MM.1S (cell line): Measurements from ENCODE around the gene TES.

Experiments
- DNase-seq: peaks from one replicate; pipeline ENCODE4 v3.0.0-alpha.2; 2015
- H2AFZ ChIP-seq: fragments of 300-600 bp; sonication (generic); 2 replicates; pipeline ENCODE4 v1.6.0; 2016; ENCODE audit warnings: antibody characterized with exemption, low read length
- H3F3A ChIP-seq: fragments of 300-600 bp; sonication (generic); 2 replicates; pipeline ENCODE4 v1.6.1; 2016; ENCODE audit warnings: mild to moderate bottlenecking, antibody characterized with exemption, low read length, moderate library complexity, mixed read lengths; ENCODE audit not compliant: insufficient read depth
- H3K27ac ChIP-seq: fragments of 300-600 bp; sonication (generic); 2 replicates; pipeline ENCODE4 v1.5.1; 2016; ENCODE audit warnings: mild to moderate bottlenecking, low read length
- H3K27me3 ChIP-seq: fragments of 300-600 bp; sonication (generic); replicated peaks from 2 replicates; pipeline ENCODE4 v1.6.0; 2016; ENCODE audit warnings: low read length; ENCODE audit not compliant: insufficient read depth
- H3K36me3 ChIP-seq: fragments of 300-600 bp; sonication (generic); replicated peaks from 2 replicates; pipeline ENCODE4 v1.6.1; 2016; ENCODE audit warnings: mild to moderate bottlenecking, low read length, mixed read lengths; ENCODE audit not compliant: insufficient read depth
- H3K4me1 ChIP-seq: fragments of 300-600 bp; sonication (generic); 2 replicates; pipeline ENCODE4 v1.6.1; 2016; ENCODE audit warnings: low read length, mixed read lengths
- H3K4me2 ChIP-seq: fragments of 300-600 bp; sonication (generic); 2 replicates; pipeline ENCODE4 v1.6.0; 2016; ENCODE audit warnings: low read depth, low read length
- H3K4me3 ChIP-seq: fragments of 300-600 bp; sonication (generic); 2 replicates; pipeline ENCODE4 v1.5.1; 2016; ENCODE audit warnings: low read length, mixed read lengths
- H3K79me2 ChIP-seq: fragments of 300-600 bp; sonication (generic); 2 replicates; pipeline ENCODE4 v1.6.1; 2016; ENCODE audit warnings: mixed run types, low read length, mixed read lengths
- H3K9ac ChIP-seq: fragments of 300-600 bp; sonication (generic); 2 replicates; pipeline ENCODE4 v1.6.1; 2016; ENCODE audit warnings: low read length, mixed read lengths
- H3K9me2 ChIP-seq: fragments of 300-600 bp; sonication (generic); replicated peaks from 2 replicates; pipeline ENCODE4 v1.6.1; 2016; ENCODE audit warnings: mild to moderate bottlenecking, low read length, mixed read lengths; ENCODE audit not compliant: insufficient read depth
- H3K9me3 ChIP-seq: fragments of 300-600 bp; sonication (generic); replicated peaks from 2 replicates; pipeline ENCODE4 v1.6.1; 2016; ENCODE audit warnings: mild to moderate bottlenecking, low read length, mixed read lengths; ENCODE audit not compliant: insufficient read depth
- H4K20me1 ChIP-seq: fragments of 300-600 bp; sonication (generic); 2 replicates; pipeline ENCODE4 v1.6.1; 2016; ENCODE audit warnings: mild to moderate bottlenecking, low read length, moderate library complexity, mixed read lengths; ENCODE audit not compliant: insufficient read depth
- CTCF ChIP-seq: fragments of 300-600 bp; sonication (generic); IDR thresholded peaks from 2 replicates; pipeline ENCODE4 v1.5.1; 2016; ENCODE audit warnings: antibody characterized with exemption, low read length, mixed read lengths
- EZH2 ChIP-seq: fragments of 300-600 bp; sonication (generic); optimal IDR thresholded peaks from 2 replicates; pipeline ENCODE3; 2017; ENCODE audit warnings: low read depth, mild to moderate bottlenecking, antibody characterized with exemption, low read length, mixed read lengths
- EZH2phosphoT487 ChIP-seq: fragments of 300-600 bp; sonication (generic); IDR thresholded peaks from 2 replicates; pipeline ENCODE4 v1.6.1; 2018; ENCODE audit warnings: antibody characterized with exemption, low read length

TES gene

DNA sequence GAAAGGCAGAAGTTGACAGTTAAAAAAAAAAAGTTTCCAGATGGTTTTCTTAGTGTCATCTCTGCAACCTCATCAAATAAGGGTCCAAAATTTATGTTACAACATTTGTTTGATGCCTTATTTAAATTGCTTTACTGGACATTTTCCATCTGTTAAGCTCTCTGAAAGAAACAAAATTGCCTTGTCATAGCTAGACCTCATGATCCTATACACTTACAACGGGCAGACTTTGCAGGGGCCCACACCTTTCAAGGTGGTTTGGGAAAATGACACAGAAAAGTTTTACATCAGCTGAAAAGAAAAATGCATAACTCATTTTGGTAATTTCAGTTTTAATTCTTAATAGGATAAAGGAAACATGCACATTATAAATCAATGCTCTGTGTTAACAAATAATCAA lies 1.4 kb upstream of the TES start:
- Histone ChIP-seq H3K9me3 (no peaks in the 10 kb centered on the region), H2AFZ (no peak overlapping the region), H3K4me3 (no peak overlapping the region), H3K9me2 (no peaks in the 10 kb centered on the region), H3F3A (peaks cover 18% of the 10 kb centered on the region), H3K9ac (no peak overlapping the region), H3K36me3 (no peaks in the 10 kb centered on the region), H3K27ac (no peak overlapping the region), H3K79me2 (peaks cover 27% of the 10 kb centered on the region), H3K4me1 (peaks cover 10% of the 10 kb centered on the region; the same call in 1 of the 2 replicates), H3K27me3 (no peaks in the 10 kb centered on the region), H3K4me2 (no peak overlapping the region), H4K20me1 (peaks cover under 1% of the 10 kb centered on the region; the same call in 1 of the 2 replicates)
- TF ChIP-seq EZH2: no peak
- no peak for TF ChIP-seq EZH2phosphoT487
- TF ChIP-seq CTCF: no peak
- DNase-seq: no peak

GRCh38 chr7:116209561-116210070 lies 723 bp upstream of the TES start:
- no peaks in the 10 kb centered on the region for H3K9me3 ChIP-seq
- no peak overlapping the region for H3K9ac ChIP-seq
- no peaks in the 10 kb centered on the region for H3K27me3 ChIP-seq
- peaks cover 4% of the 10 kb centered on the region; the same call in 1 of the 2 replicates for H4K20me1 ChIP-seq
- peaks cover 34% of the 10 kb centered on the region for H3K79me2 ChIP-seq
- no peak for DNase-seq
- peak overlapping the region; percentile 57 for H3K4me2 ChIP-seq
- no peaks in the 10 kb centered on the region for H3K36me3 ChIP-seq
- no peak overlapping the region for H3K27ac ChIP-seq
- H3K4me3 ChIP-seq: no peak overlapping the region
- H2AFZ ChIP-seq: peak overlapping the region; percentile 32
- peaks cover 14% of the 10 kb centered on the region; the same call in 1 of the 2 replicates for H3K4me1 ChIP-seq
- no peaks in the 10 kb centered on the region for H3K9me2 ChIP-seq
- H3F3A ChIP-seq: peaks cover 18% of the 10 kb centered on the region
- TF ChIP-seq CTCF (no peak), EZH2phosphoT487 (no peak), EZH2 (no peak)

DNA sequence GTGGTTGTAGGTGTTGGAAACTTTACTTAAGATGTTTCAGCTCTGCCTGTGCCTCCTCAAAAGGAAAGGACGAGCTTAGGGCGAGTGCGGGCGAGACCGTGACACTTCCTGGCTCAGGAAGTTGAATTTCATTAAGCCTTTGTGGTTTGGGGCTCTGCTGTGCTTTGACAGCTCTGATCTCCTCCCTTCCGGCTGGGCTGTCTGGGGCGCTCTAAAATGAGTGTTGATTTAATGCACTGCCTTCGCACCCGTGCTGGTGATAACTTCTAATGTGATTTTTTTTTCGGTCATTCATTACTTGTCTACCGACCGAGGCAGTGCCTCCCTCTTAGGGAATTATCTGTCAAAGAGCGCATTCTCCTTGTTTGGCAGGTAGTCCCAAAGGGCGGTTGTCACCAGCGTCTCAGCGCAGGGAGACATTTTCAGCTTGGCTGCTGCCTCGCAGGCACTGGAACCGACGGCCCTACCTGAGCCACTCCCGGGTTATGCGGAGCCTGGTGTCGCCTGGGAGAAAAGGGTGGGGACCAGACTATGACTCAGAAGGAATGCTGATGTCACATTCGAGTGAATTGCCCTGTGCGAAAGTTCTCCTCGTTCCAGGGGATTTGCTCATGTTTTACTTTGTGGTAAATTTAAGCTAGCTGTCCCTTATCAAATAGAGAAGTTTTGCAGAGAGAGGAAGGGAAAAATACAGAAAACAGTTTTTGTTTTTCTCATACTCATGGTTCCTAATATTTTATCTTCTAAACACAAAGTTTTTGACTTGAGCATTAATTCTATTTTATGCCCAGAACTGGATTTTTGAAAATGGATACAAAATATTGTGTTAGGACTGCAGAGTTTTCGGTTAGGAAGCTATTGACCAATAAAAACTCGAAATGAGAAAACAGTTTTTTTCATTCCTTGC lies 920 bp downstream of the TES start:
- peaks cover 10% of the 10 kb centered on the region for H4K20me1 ChIP-seq
- peaks cover 14% of the 10 kb centered on the region; the same call in 1 of the 2 replicates for H3K4me1 ChIP-seq
- no peaks in the 10 kb centered on the region for H3K27me3 ChIP-seq
- peak overlapping the region; percentile 85 for H3K27ac ChIP-seq
- no peak for TF ChIP-seq CTCF
- TF ChIP-seq EZH2: no peak
- TF ChIP-seq EZH2phosphoT487: no peak
- H3K79me2 ChIP-seq: peaks cover 51% of the 10 kb centered on the region
- H3K9ac ChIP-seq: peak overlapping the region; percentile 81
- peaks cover 18% of the 10 kb centered on the region for H3F3A ChIP-seq
- peak overlapping the region; percentile 63 for H2AFZ ChIP-seq
- DNase-seq: peak; percentile 96
- H3K36me3 ChIP-seq: no peaks in the 10 kb centered on the region; the same call in 1 of the 2 replicates
- H3K9me3 ChIP-seq: no peaks in the 10 kb centered on the region
- H3K9me2 ChIP-seq: no peaks in the 10 kb centered on the region
- peak overlapping the region; percentile 84 for H3K4me2 ChIP-seq
- peak overlapping the region; percentile 74 for H3K4me3 ChIP-seq
